Spleen (tissue), 11 donors: Measurements from ENCODE around the gene RPTOR. TPM values are rescaled to one million over a fixed set of nuclear protein-coding genes. Genes with fewer than 3 reads are reported as not detected.

Experiments used
- DNase-seq: peaks from one replicate; pipeline ENCODE4 v3.0.0-alpha.2; 2020
- H3K27ac ChIP-seq, 8 donors: fragments of 200-600 bp; sonication (generic) in 7 of 8; 1 replicate in 4 of 8; 2 replicates in 4 of 8; pipeline versions ENCODE4 v1.5.0 to v1.8.0; 2016 to 2021; ENCODE audit warnings: inconsistent platforms in 4 of 8, mild to moderate bottlenecking in 4 of 8, moderate library complexity in 1 of 8
- H3K27me3 ChIP-seq, 7 donors: fragments of 200-600 bp; sonication (generic) in 6 of 7; replicated peaks in 1 of 7; 1 replicate in 4 of 7; 2 replicates in 3 of 7; pipeline versions ENCODE4 v1.5.0 to v1.8.0; 2016 to 2021; ENCODE audit warnings: inconsistent platforms in 3 of 7, mild to moderate bottlenecking in 1 of 7
- H3K36me3 ChIP-seq, 6 donors: fragments of 200-600 bp; sonication (generic) in 5 of 6; 1 replicate in 4 of 6; 2 replicates in 2 of 6; pipeline versions ENCODE4 v1.5.0 to v1.8.0; 2016 to 2021; ENCODE audit warnings: inconsistent platforms in 2 of 6
- H3K4me1 ChIP-seq, 6 donors: fragments of 200-600 bp; sonication (generic) in 5 of 6; 1 replicate in 3 of 6; 2 replicates in 3 of 6; pipeline versions ENCODE4 v1.5.0 to v1.8.0; 2016 to 2021; ENCODE audit warnings: inconsistent platforms in 3 of 6
- H3K4me3 ChIP-seq, 8 donors: fragments of 200-600 bp; sonication (generic) in 7 of 8; 1 replicate in 4 of 8; 2 replicates in 4 of 8; pipeline versions ENCODE4 v1.5.0 to v1.8.0; 2016 to 2021; ENCODE audit warnings: inconsistent platforms in 4 of 8, mild to moderate bottlenecking in 4 of 8, moderate library complexity in 2 of 8
- H3K9me3 ChIP-seq, 8 donors: fragments of 200-600 bp; sonication (generic) in 7 of 8; 1 replicate in 4 of 8; 2 replicates in 4 of 8; pipeline versions ENCODE4 v1.5.0 to v1.8.0; 2016 to 2021; ENCODE audit warnings: inconsistent platforms in 4 of 8
- POLR2A ChIP-seq, 3 donors: fragments of 450-650 bp; IDR thresholded peaks; one replicate each; pipeline ENCODE4 v1.5.1; 2017; ENCODE audit warnings: antibody characterized with exemption in 3 of 3, mild to moderate bottlenecking in 1 of 3
- POLR2AphosphoS5 ChIP-seq, 3 donors: sonication (generic); formaldehyde crosslinking; IDR thresholded peaks; one replicate each; pipeline ENCODE4 v1.5.1; 2017; ENCODE audit warnings: antibody characterized with exemption in 3 of 3
- WGBS, 5 donors: extraction: QIAGEN DNeasy Blood & Tissue Kit in 3 of 5; methylation state at CpG; one replicate each; pipeline versions ENCODE4 v1.1.5 to v1.1.7; 2013 to 2018; 5-methylcytosine and 5-hydroxymethylcytosine counted together
- intact Hi-C: fragments of 100-400 bp; cut with DNase I; formaldehyde crosslinking; loops from one replicate; pipeline ENCODE4 v1.15.0; 2023; ENCODE audit warnings: low total_unique reads
- polyA plus RNA-seq, 3 donors: library from polyadenylated mRNA; stranded (reverse); fragments of 200-250 nt; gene quantifications; one replicate each; pipeline ENCODE4 v1.2.1, GENCODE V29; 2013
- total RNA-seq, 7 donors: library from RNA; depleted of rRNA in 3 of 7; stranded (reverse); fragments of >200 nt in 3 of 7; fragmentation: NEBNext Ultra II Directional in 4 of 7; extraction: Animal tissue kit (Norgen Biotek cat#: 25700) in 4 of 7; gene quantifications; one replicate each; pipeline versions ENCODE4 v1.1.0 to v1.2.1, GENCODE V29; 2016 to 2021
- TF ChIP-seq, protein P1 (sequence below), 11 experiments: fragments of 200-600 bp in 7 of 11; fragments of 450-650 bp in 4 of 11; sonication (generic) in 4 of 11; IDR thresholded peaks in 8 of 11; conservative IDR thresholded peaks in 3 of 11; 1 replicate in 7 of 11; 2 replicates in 4 of 11; pipeline versions ENCODE4 v1.4.0 to v1.8.0; 2016 to 2021; ENCODE audit warnings: antibody characterized with exemption in 11 of 11, inconsistent platforms in 4 of 11, mild to moderate bottlenecking in 1 of 11
- donor health status: healthy with polysubstance abuse.
- donor health status: DM: no; HTN: no; CAD: no; lungs with moderate emphysema.
- donor health status: DM: no; HTN: no; CAD: no.
- donor health status: Bipolar disorder and iron deficiency.
- donor health status: healthy.
- donor health status: DM: no; HTN: no; CAD: no.
- donor health status: DM: yes; HTN: yes; CAD: no.

The RPTOR gene
- total and polyA plus RNA-seq, 10 donors, result 3.1 to 61.2 (median 40.7) TPM

DNA sequence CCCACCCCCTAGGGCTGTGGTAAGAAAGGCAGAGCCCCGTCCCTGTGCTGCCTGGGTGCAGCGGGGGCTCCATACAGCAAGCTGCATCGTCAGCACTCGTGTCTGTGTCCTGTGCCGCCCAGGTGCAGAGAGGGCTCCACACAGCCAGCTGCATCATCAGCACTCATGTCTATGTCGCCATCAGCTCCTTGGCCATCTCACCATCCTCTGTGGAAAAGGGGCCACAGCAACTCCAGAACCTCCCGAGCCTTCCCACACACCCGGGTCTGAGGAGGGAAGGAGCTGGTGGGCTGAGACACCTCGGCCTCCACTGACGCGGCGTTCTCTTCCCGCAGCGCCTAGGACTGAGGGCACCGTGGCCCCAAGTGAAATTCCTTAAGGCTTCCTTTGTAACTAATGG lies 374.1 kb downstream of the RPTOR start:
- peak overlapping the region in 2 of 8 donors; percentile 4 to 5 for H3K27ac ChIP-seq
- TF ChIP-seq POLR2A (IDR thresholded peaks at IDR 0.05) (no peak), POLR2AphosphoS5 (IDR thresholded peaks at IDR 0.05) (no peak)
- TF ChIP-seq, protein P1, sequence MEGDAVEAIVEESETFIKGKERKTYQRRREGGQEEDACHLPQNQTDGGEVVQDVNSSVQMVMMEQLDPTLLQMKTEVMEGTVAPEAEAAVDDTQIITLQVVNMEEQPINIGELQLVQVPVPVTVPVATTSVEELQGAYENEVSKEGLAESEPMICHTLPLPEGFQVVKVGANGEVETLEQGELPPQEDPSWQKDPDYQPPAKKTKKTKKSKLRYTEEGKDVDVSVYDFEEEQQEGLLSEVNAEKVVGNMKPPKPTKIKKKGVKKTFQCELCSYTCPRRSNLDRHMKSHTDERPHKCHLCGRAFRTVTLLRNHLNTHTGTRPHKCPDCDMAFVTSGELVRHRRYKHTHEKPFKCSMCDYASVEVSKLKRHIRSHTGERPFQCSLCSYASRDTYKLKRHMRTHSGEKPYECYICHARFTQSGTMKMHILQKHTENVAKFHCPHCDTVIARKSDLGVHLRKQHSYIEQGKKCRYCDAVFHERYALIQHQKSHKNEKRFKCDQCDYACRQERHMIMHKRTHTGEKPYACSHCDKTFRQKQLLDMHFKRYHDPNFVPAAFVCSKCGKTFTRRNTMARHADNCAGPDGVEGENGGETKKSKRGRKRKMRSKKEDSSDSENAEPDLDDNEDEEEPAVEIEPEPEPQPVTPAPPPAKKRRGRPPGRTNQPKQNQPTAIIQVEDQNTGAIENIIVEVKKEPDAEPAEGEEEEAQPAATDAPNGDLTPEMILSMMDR (IDR thresholded peaks at IDR 0.05 in 8 of 11, conservative IDR thresholded peaks at IDR 0.05 in 3 of 11), result no peak
- no peak overlapping the region for H3K4me3 ChIP-seq
- H3K36me3 ChIP-seq, result peaks cover 0 to 92% (median 20%) of the 10 kb centered on the region in 6 donors
- 85 to 94% (median 91%) methylated on average over 14 to 15 of the region's 15 CpGs for WGBS, 5 donors
- intact Hi-C loops, result no loop called here
- no peaks in the 10 kb centered on the region for H3K27me3 ChIP-seq
- peak; percentile 64 for DNase-seq
- H3K4me1 ChIP-seq, result peaks cover 3 to 22% (median 12%) of the 10 kb centered on the region in 6 donors
- peaks cover 0 to 8% (median 0%) of the 10 kb centered on the region in 8 donors for H3K9me3 ChIP-seq

DNA sequence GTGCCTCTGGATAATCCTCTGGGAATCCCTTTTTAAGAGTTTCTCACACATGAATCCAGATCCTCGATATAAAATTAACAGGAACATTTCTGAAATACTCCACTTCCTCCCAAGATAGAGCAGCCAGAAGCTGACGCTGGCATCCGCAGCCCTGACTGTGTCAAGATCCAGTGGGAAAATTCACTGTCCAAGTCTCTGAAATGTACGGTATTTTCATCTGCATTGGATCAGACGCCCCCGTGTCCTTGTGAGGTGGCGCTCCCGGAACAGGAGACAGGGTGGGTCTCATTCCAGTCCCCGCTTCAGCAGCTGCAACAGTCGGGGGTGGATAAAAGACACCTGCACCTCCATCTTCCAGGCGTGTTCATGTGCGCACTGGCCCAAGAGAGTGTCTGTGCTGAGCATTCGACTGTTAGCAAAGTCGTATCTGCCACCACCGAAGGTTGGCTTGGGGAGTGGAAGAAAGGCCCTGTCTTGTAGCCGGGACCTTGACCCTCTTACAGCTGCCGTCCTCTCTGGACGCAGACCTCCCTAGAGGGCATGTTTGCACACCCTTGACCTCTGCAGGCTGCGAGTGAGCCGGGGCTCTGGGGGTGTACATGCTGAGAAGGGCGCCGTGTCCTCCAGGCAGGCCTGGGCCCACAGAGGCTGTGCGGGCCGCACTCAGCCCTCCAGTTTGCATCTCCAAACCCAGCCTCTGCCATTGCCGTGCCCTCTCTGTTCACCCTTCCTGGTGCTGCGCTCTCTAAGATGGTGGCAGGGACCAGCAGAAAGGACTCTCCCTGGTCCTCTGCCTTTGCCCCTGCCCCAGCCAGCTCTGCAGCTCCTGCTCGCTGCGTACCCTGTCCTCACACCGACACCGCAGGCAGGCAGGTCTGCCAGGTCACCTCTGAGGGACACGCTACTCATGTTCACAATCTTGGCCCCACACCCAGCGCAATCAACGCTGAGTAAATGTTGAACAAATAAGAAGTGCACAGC lies 375.0 kb downstream of the RPTOR start:
- peaks cover 3 to 18% (median 5%) of the 10 kb centered on the region in 6 donors for H3K4me1 ChIP-seq
- intact Hi-C loops, result no loop called here
- no peak overlapping the region for H3K4me3 ChIP-seq
- peaks cover 0 to 5% (median 0%) of the 10 kb centered on the region in 8 donors for H3K9me3 ChIP-seq
- DNase-seq, result peak; percentile 68
- TF ChIP-seq POLR2AphosphoS5 (IDR thresholded peaks at IDR 0.05) (peak in 1 of 3 donors; percentile 13), POLR2A (IDR thresholded peaks at IDR 0.05) (no peak)
- TF ChIP-seq, protein P1 (IDR thresholded peaks at IDR 0.05 in 8 of 11, conservative IDR thresholded peaks at IDR 0.05 in 3 of 11), result no peak
- WGBS, 5 donors, result 71 to 88% (median 87%) methylated on average over 27 to 33 of the region's 33 CpGs
- H3K27me3 ChIP-seq, result no peaks in the 10 kb centered on the region
- peak overlapping the region in 4 of 8 donors; percentile 4 to 25 (median 12) for H3K27ac ChIP-seq
- H3K36me3 ChIP-seq, result peaks cover 0 to 92% (median 26%) of the 10 kb centered on the region in 6 donors

DNA sequence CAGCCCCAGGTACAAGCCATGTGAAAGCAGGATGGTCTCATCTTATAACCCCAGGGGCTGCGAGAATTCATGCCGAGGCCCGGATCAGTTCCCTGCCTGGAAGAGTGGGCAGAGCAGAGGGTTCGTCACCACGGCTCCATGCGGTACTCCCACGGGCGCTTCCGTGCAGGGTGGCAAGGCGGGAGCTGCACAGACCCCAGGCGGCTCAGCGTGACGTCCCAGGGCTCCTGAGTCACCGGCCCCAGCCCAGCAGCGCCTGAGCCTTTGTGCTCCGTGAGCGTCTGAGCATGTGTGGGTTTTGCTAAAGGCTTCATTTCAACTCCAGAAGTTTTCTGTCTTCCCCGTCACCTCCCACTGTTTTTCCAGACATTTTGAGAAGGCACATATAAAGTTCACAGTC lies 375.8 kb downstream of the RPTOR start:
- Histone ChIP-seq H3K4me3 (no peak overlapping the region), H3K4me1 (peaks cover 0 to 18% (median 7%) of the 10 kb centered on the region in 6 donors), H3K9me3 (no peaks in the 10 kb centered on the region), H3K27ac (no peak overlapping the region), H3K27me3 (no peaks in the 10 kb centered on the region), H3K36me3 (peaks cover 0 to 94% (median 35%) of the 10 kb centered on the region in 6 donors)
- DNase-seq, result peak; percentile 61
- WGBS, 5 donors, result 83 to 93% (median 88%) methylated on average over 18 of the region's 18 CpGs
- intact Hi-C loops, result no loop called here
- TF ChIP-seq POLR2AphosphoS5 (IDR thresholded peaks at IDR 0.05), result no peak
- TF ChIP-seq, protein P1 (IDR thresholded peaks at IDR 0.05 in 8 of 11, conservative IDR thresholded peaks at IDR 0.05 in 3 of 11), result no peak
- no peak for TF ChIP-seq POLR2A (IDR thresholded peaks at IDR 0.05)

DNA sequence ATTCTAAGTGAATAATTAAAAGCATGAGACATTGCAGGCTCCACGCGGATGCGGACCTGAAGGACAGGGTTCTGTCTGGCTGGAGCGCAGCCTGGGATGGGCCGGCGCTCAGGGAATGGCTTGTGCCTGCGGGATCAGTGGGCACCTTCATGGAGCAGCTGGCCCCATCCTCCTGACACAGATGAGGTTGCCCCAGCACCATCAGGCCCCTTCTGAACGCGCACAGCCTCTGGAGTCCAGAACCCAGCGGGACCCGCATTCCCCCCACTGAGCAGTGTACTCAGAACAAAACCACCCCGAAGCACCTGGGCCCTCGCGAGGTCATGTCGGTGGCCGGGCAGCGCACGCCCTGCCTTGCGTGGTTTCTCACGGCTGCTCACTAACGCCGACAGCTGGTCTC lies 376.5 kb downstream of the RPTOR start:
- Histone ChIP-seq H3K4me3 (no peak overlapping the region), H3K9me3 (no peaks in the 10 kb centered on the region), H3K4me1 (peaks cover 0 to 23% (median 9%) of the 10 kb centered on the region in 6 donors), H3K36me3 (peaks cover 0 to 96% (median 41%) of the 10 kb centered on the region in 6 donors), H3K27me3 (no peaks in the 10 kb centered on the region), H3K27ac (no peak overlapping the region)
- intact Hi-C loops, result no loop called here
- DNase-seq, result peak; percentile 65
- 87 to 95% (median 90%) methylated on average over 19 to 22 of the region's 22 CpGs for WGBS, 5 donors
- TF ChIP-seq POLR2AphosphoS5 (IDR thresholded peaks at IDR 0.05) (no peak), POLR2A (IDR thresholded peaks at IDR 0.05) (no peak)
- TF ChIP-seq, protein P1 (IDR thresholded peaks at IDR 0.05 in 8 of 11, conservative IDR thresholded peaks at IDR 0.05 in 3 of 11), result no peak
